ENCODE measurements around the gene RXRA. TPM values are rescaled to one million over a fixed set of nuclear protein-coding genes. Genes with fewer than 3 reads are reported as not detected.
A peak's percentile ranks its signal among the peaks of the same experiment; 100 is the strongest.

RXRA gene
- total and polyA plus RNA-seq, 4 donors: 41.5 to 116 (median 74.1) TPM

DNA sequence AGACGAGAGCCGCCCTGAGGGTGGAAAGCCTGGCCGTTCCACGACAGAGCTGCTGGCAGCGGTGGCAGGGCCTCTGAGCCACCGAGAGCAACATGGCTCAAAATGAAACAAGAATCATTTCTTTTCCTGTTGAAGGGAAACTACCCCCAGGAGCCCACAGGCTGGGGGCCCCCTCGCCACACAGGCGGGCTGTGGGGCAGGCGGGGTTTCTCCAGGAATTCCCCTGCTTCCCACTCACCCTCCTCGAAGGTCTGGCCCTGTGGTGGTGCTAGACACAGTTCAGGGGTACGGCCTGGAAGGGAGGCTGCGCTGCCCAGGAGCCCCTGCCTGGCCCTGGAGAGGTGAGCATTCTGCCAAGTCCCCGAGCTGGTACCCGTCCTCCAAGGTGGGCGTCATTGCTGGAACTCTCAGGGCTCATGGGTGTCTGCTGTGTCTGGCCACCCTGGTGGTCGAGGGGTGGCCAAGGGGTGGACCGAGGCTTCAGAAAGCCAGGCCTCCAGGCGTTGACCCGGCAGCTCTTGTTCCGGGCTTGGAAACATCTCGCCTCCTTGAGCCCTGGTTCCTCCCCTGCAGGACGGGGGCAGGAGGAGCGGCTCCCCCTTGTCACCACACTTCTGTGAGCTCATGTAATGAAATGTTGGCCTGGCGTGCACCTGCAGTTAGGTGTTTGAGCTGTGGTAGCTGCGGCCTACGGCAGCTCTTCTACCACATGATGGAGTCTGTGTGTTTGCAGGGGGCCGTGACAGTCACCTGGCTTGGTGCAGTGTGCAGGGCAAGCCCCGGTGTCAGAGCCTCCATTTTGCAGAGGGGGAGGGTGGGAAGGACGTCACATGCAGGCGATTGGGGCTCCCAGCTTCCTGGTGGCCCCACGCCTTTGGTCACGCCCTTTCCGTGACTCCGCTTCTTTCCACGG, 65.3 kb downstream of the RXRA start:
- Histone ChIP-seq H3K27me3 (ENCODE audit: control insufficient read depth in 4 of 4, insufficient read depth in 4 of 4, low read length in 3 of 4) (no peaks in the 10 kb centered on the region), H3K9me3 (ENCODE audit: control insufficient read depth in 4 of 4, low read length in 3 of 4) (no peaks in the 10 kb centered on the region), H3K4me3 (ENCODE audit: low read depth in 1 of 3, low read length in 3 of 3) (no peak overlapping the region), H3K36me3 (ENCODE audit: control insufficient read depth in 4 of 4, insufficient read depth in 3 of 4, low read depth in 1 of 4, low read length in 3 of 4) (peaks cover 0 to 9% (median 1%) of the 10 kb centered on the region in 4 donors), H3K4me1 (ENCODE audit: control insufficient read depth in 4 of 4, insufficient read depth in 4 of 4, low read length in 3 of 4) (peaks cover 42 to 89% (median 70%) of the 10 kb centered on the region in 4 donors), H3K27ac (ENCODE audit: low read depth in 1 of 2, low read length in 2 of 2) (peak overlapping the region; percentile 31 to 58), H3K9ac (ENCODE audit: low read depth in 1 of 2, low read length in 2 of 2) (no peak overlapping the region)
- no peak for DNase-seq (ENCODE audit: low spot score)
- 72% methylated on average over 35 of the region's 35 CpGs for WGBS
- TF ChIP-seq MAX (IDR thresholded peaks at IDR 0.05) (no peak), FOXA1 (IDR thresholded peaks at IDR 0.05) (no peak), GABPA (IDR thresholded peaks at IDR 0.05 in 1 of 2, conservative IDR thresholded peaks at IDR 0.05 in 1 of 2) (no peak), NR2F2 (IDR thresholded peaks at IDR 0.05) (no peak), ATF3 (IDR thresholded peaks at IDR 0.05) (no peak), TAF1 (conservative IDR thresholded peaks at IDR 0.05) (no peak), HNF4A (conservative IDR thresholded peaks at IDR 0.05) (no peak), JUND (IDR thresholded peaks at IDR 0.05) (no peak), RAD21 (IDR thresholded peaks at IDR 0.05) (no peak), RXRA (IDR thresholded peaks at IDR 0.05) (no peak), SP1 (IDR thresholded peaks at IDR 0.05) (no peak), FOXA2 (IDR thresholded peaks at IDR 0.05) (no peak), HNF4G (IDR thresholded peaks at IDR 0.05) (no peak), ZBTB33 (IDR thresholded peaks at IDR 0.05) (no peak), YY1 (IDR thresholded peaks at IDR 0.05) (no peak), EGR1 (IDR thresholded peaks at IDR 0.05; ENCODE audit: low read depth in 2 of 2) (no peak)
- TF ChIP-seq, protein P1, sequence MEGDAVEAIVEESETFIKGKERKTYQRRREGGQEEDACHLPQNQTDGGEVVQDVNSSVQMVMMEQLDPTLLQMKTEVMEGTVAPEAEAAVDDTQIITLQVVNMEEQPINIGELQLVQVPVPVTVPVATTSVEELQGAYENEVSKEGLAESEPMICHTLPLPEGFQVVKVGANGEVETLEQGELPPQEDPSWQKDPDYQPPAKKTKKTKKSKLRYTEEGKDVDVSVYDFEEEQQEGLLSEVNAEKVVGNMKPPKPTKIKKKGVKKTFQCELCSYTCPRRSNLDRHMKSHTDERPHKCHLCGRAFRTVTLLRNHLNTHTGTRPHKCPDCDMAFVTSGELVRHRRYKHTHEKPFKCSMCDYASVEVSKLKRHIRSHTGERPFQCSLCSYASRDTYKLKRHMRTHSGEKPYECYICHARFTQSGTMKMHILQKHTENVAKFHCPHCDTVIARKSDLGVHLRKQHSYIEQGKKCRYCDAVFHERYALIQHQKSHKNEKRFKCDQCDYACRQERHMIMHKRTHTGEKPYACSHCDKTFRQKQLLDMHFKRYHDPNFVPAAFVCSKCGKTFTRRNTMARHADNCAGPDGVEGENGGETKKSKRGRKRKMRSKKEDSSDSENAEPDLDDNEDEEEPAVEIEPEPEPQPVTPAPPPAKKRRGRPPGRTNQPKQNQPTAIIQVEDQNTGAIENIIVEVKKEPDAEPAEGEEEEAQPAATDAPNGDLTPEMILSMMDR (IDR thresholded peaks at IDR 0.05; ENCODE audit: low read depth, low read length, missing input control): no peak
- TF ChIP-seq, protein P2, sequence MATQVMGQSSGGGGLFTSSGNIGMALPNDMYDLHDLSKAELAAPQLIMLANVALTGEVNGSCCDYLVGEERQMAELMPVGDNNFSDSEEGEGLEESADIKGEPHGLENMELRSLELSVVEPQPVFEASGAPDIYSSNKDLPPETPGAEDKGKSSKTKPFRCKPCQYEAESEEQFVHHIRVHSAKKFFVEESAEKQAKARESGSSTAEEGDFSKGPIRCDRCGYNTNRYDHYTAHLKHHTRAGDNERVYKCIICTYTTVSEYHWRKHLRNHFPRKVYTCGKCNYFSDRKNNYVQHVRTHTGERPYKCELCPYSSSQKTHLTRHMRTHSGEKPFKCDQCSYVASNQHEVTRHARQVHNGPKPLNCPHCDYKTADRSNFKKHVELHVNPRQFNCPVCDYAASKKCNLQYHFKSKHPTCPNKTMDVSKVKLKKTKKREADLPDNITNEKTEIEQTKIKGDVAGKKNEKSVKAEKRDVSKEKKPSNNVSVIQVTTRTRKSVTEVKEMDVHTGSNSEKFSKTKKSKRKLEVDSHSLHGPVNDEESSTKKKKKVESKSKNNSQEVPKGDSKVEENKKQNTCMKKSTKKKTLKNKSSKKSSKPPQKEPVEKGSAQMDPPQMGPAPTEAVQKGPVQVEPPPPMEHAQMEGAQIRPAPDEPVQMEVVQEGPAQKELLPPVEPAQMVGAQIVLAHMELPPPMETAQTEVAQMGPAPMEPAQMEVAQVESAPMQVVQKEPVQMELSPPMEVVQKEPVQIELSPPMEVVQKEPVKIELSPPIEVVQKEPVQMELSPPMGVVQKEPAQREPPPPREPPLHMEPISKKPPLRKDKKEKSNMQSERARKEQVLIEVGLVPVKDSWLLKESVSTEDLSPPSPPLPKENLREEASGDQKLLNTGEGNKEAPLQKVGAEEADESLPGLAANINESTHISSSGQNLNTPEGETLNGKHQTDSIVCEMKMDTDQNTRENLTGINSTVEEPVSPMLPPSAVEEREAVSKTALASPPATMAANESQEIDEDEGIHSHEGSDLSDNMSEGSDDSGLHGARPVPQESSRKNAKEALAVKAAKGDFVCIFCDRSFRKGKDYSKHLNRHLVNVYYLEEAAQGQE (IDR thresholded peaks at IDR 0.05): no peak
